CD4-positive, CD25-positive, alpha-beta regulatory T cell (primary cell): ENCODE data around the gene TRAK2. TPM values are rescaled to one million over a fixed set of nuclear protein-coding genes. Genes with fewer than 3 reads are reported as not detected.

Experiments used
- ATAC-seq, 2 donors: fragments of 150-1000 bp; cut with Tn5 transposase; one replicate each; pipeline ENCODE4 v1.10.0; 2021; ENCODE audit warnings: low read depth in 2 of 2, moderate number of reproducible peaks in 2 of 2, moderate library complexity in 1 of 2
- DNase-seq, 3 donors: peaks; one replicate each; pipeline versions ENCODE4 v3.0.0 to v3.0.0-alpha.2; 2012 to 2022; ENCODE audit warnings: mixed read lengths in 1 of 3
- H3K27ac ChIP-seq: one replicate; pipeline ENCODE4 v1.7.0; 2013; ENCODE audit warnings: mild to moderate bottlenecking, low read length; ENCODE audit not compliant: insufficient read depth, poor library complexity, severe bottlenecking
- H3K27me3 ChIP-seq: one replicate; pipeline ENCODE4 v1.7.0; 2013; ENCODE audit warnings: low read length; ENCODE audit not compliant: control insufficient read depth, insufficient read depth
- H3K36me3 ChIP-seq: one replicate; pipeline ENCODE4 v1.7.0; 2013; ENCODE audit warnings: mild to moderate bottlenecking, low read length, moderate library complexity; ENCODE audit not compliant: control insufficient read depth, insufficient read depth
- H3K4me1 ChIP-seq: 2 replicates; pipeline ENCODE4 v1.7.0; 2013; ENCODE audit warnings: mild to moderate bottlenecking, low read length; ENCODE audit not compliant: insufficient read depth, control insufficient read depth, poor library complexity, severe bottlenecking
- H3K4me3 ChIP-seq: one replicate; pipeline ENCODE4 v1.7.0; 2013; ENCODE audit warnings: low read depth, mild to moderate bottlenecking, low read length, moderate library complexity
- H3K9me3 ChIP-seq, 2 experiments: 1 replicate in 1 of 2; 2 replicates in 1 of 2; pipeline ENCODE4 v1.7.0; 2013; ENCODE audit warnings: low read length in 2 of 2, mild to moderate bottlenecking in 1 of 2, moderate library complexity in 1 of 2; ENCODE audit not compliant: control insufficient read depth in 2 of 2
- H3K27ac Mint-ChIP-seq, 3 donors: one replicate each; pipeline ENCODE4 v1.8.0; 2020 to 2022; ENCODE audit warnings: mild to moderate bottlenecking in 3 of 3, mixed read lengths in 3 of 3, moderate library complexity in 2 of 3
- H3K27me3 Mint-ChIP-seq: one replicate; pipeline ENCODE4 v1.8.0; 2022; ENCODE audit warnings: mild to moderate bottlenecking, mixed read lengths
- H3K36me3 Mint-ChIP-seq: one replicate; pipeline ENCODE4 v1.8.0; 2020; ENCODE audit warnings: mixed read lengths
- H3K4me1 Mint-ChIP-seq, 4 donors: one replicate each; pipeline ENCODE4 v1.8.0; 2020 to 2022; ENCODE audit warnings: mixed read lengths in 4 of 4, mild to moderate bottlenecking in 1 of 4
- H3K4me3 Mint-ChIP-seq, 4 donors: one replicate each; pipeline ENCODE4 v1.8.0; 2020 to 2022; ENCODE audit warnings: mild to moderate bottlenecking in 4 of 4, mixed read lengths in 4 of 4, moderate library complexity in 3 of 4
- H3K9me3 Mint-ChIP-seq, 7 donors: one replicate each; pipeline ENCODE4 v1.8.0; 2020 to 2022; ENCODE audit warnings: mixed read lengths in 7 of 7, mild to moderate bottlenecking in 3 of 7, moderate library complexity in 2 of 7
- polyA plus RNA-seq, 4 donors: library from polyadenylated mRNA; unstranded; fragments of 300-500 nt; fragmentation: Illumina TruSeq; gene quantifications; one replicate each; pipeline ENCODE4 v1.2.3, GENCODE V29; 2021
- total RNA-seq: library from RNA; stranded (reverse); gene quantifications from one replicate; pipeline ENCODE4 v1.2.3, GENCODE V29; 2022

TRAK2 gene
- total and polyA plus RNA-seq, 5 donors from 2014 or later: 53.0 to 66.5 (median 58.9) TPM

DNA sequence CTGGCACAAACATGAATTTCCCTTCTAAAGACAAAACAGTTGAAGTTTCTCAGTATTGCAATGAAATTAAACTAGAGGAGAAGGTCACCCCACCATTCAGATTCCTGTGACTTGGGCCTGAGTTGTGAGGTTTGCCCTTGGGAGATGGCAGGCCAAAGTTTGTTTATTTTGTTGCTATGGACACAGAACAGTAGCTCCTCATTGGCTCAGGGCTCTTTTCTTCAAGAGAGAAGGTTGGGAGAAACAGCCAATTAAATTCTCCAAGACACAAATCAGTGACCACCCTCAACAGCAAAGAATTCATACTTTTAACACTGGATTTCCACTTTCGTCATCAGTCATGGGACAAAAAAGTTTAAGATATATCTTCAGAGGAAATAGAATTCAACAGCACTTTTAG lies 94.0 kb downstream of the TRAK2 start, which contains the start of gene FLACC1:
Gene FLACC1 (minus strand): TSS at position 125 of the 400 bp plus-strand sequence. CDS start 5,941 bp downstream, outside the sequence.
- Histone ChIP-seq H3K4me1 (peaks cover 17% of the 10 kb centered on the region), H3K9me3 (no peaks in the 10 kb centered on the region), H3K36me3 (peaks cover 5% of the 10 kb centered on the region), H3K27me3 (no peaks in the 10 kb centered on the region), H3K4me3 (no peak within 1 kb of the TSS), H3K27ac (no peak within 1 kb of the TSS)
- Mint-ChIP-seq H3K36me3 (peaks cover 29% of the 10 kb centered on the region), H3K27ac (no peak within 1 kb of the TSS), H3K4me3 (no peak within 1 kb of the TSS), H3K27me3 (no peaks in the 10 kb centered on the region), H3K4me1 (peaks cover 18 to 22% (median 20%) of the 10 kb centered on the region in 4 donors), H3K9me3 (peaks cover 0 to 2% (median 0%) of the 10 kb centered on the region in 7 donors)
- no peak for DNase-seq
- ATAC-seq: no peak

- Histone ChIP-seq H3K9me3 (no peaks in the 10 kb centered on the region), H3K27ac (no peak overlapping the region), H3K27me3 (no peaks in the 10 kb centered on the region), H3K4me3 (no peak overlapping the region), H3K36me3 (peaks cover 6% of the 10 kb centered on the region), H3K4me1 (no peaks in the 10 kb centered on the region)
- Mint-ChIP-seq H3K4me1 (peaks cover 0 to 4% (median 0%) of the 10 kb centered on the region in 4 donors), H3K36me3 (peaks cover 19% of the 10 kb centered on the region), H3K27me3 (no peaks in the 10 kb centered on the region), H3K27ac (no peak overlapping the region), H3K9me3 (peaks cover 0 to 2% (median 0%) of the 10 kb centered on the region in 7 donors), H3K4me3 (no peak overlapping the region)
- DNase-seq (no peak), ATAC-seq (no peak)
Observed at GRCh38 chr2:201353116-201353515, 98.1 kb downstream of the TRAK2 start.

DNA sequence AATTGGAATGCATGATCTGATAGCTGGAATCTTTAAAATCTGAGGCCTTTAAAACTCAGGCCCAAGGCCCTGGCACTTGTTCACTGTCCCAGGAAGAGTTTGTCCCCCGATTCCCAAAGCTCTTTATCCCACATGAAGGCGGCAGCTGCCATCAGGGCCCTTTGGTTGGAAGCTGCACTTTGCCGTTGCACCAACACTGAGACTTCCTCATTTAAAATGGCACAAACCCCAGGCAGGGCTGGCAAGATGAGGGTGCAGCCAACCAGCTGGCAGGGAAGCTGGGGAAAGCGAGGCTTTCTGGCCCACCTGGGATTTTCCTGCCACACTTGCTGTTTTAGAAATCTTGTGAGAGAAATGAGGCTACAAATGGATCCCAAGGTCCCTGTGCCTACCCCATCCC lies 100.4 kb downstream of the TRAK2 start:
- Histone ChIP-seq H3K9me3 (no peaks in the 10 kb centered on the region), H3K27me3 (no peaks in the 10 kb centered on the region), H3K36me3 (peaks cover 6% of the 10 kb centered on the region), H3K4me1 (no peaks in the 10 kb centered on the region), H3K27ac (no peak overlapping the region), H3K4me3 (no peak overlapping the region)
- H3K27ac Mint-ChIP-seq: no peak overlapping the region
- H3K4me1 Mint-ChIP-seq: peaks cover 0 to 4% (median 0%) of the 10 kb centered on the region in 4 donors
- H3K4me3 Mint-ChIP-seq: no peak overlapping the region
- H3K9me3 Mint-ChIP-seq: peaks cover 0 to 2% (median 0%) of the 10 kb centered on the region in 7 donors
- H3K27me3 Mint-ChIP-seq: no peaks in the 10 kb centered on the region
- ATAC-seq (no peak), DNase-seq (no peak)
- H3K36me3 Mint-ChIP-seq: peaks cover 28% of the 10 kb centered on the region

- H3K36me3 ChIP-seq: peaks cover 6% of the 10 kb centered on the region
- H3K9me3 ChIP-seq: no peaks in the 10 kb centered on the region
- ATAC-seq: no peak
- DNase-seq: no peak
- no peak overlapping the region for H3K27ac Mint-ChIP-seq
- H3K27me3 Mint-ChIP-seq: no peaks in the 10 kb centered on the region
- H3K27me3 ChIP-seq: no peaks in the 10 kb centered on the region
- H3K4me3 Mint-ChIP-seq: no peak overlapping the region
- no peak overlapping the region for H3K4me3 ChIP-seq
- peaks cover 36% of the 10 kb centered on the region for H3K36me3 Mint-ChIP-seq
- no peak overlapping the region for H3K27ac ChIP-seq
- H3K9me3 Mint-ChIP-seq: peaks cover 0 to 2% (median 0%) of the 10 kb centered on the region in 7 donors
- peaks cover 3 to 6% (median 5%) of the 10 kb centered on the region in 4 donors for H3K4me1 Mint-ChIP-seq
- H3K4me1 ChIP-seq: no peaks in the 10 kb centered on the region
Observed at GRCh38 chr2:201349601-201350000, 101.7 kb downstream of the TRAK2 start.

- no peak overlapping the region for H3K4me3 Mint-ChIP-seq
- no peak overlapping the region for H3K27ac Mint-ChIP-seq
- Histone ChIP-seq H3K27ac (no peak overlapping the region), H3K9me3 (no peaks in the 10 kb centered on the region), H3K36me3 (peaks cover 8% of the 10 kb centered on the region), H3K4me1 (no peaks in the 10 kb centered on the region), H3K27me3 (no peaks in the 10 kb centered on the region), H3K4me3 (no peak overlapping the region)
- ATAC-seq (no peak), DNase-seq (no peak)
- H3K9me3 Mint-ChIP-seq: peaks cover 0 to 2% (median 0%) of the 10 kb centered on the region in 7 donors
- peaks cover 0 to 6% (median 5%) of the 10 kb centered on the region in 4 donors for H3K4me1 Mint-ChIP-seq
- no peaks in the 10 kb centered on the region for H3K27me3 Mint-ChIP-seq
- H3K36me3 Mint-ChIP-seq: peaks cover 37% of the 10 kb centered on the region
Observed at GRCh38 chr2:201348758-201349157, 102.5 kb downstream of the TRAK2 start.

GRCh38 chr2:201347138-201347537 lies 104.1 kb downstream of the TRAK2 start:
- Mint-ChIP-seq H3K9me3 (peaks cover 0 to 5% (median 0%) of the 10 kb centered on the region in 7 donors), H3K27me3 (no peaks in the 10 kb centered on the region), H3K4me3 (no peak overlapping the region), H3K4me1 (peaks cover 6 to 11% (median 9%) of the 10 kb centered on the region in 4 donors), H3K36me3 (peaks cover 54% of the 10 kb centered on the region), H3K27ac (peak overlapping the region in 1 of 3 donors; percentile 68)
- no peaks in the 10 kb centered on the region for H3K27me3 ChIP-seq
- H3K27ac ChIP-seq: no peak overlapping the region
- H3K4me1 ChIP-seq: no peaks in the 10 kb centered on the region
- peaks cover 12% of the 10 kb centered on the region for H3K36me3 ChIP-seq
- no peak overlapping the region for H3K4me3 ChIP-seq
- no peaks in the 10 kb centered on the region for H3K9me3 ChIP-seq
- ATAC-seq (no peak), DNase-seq (no peak)

DNA sequence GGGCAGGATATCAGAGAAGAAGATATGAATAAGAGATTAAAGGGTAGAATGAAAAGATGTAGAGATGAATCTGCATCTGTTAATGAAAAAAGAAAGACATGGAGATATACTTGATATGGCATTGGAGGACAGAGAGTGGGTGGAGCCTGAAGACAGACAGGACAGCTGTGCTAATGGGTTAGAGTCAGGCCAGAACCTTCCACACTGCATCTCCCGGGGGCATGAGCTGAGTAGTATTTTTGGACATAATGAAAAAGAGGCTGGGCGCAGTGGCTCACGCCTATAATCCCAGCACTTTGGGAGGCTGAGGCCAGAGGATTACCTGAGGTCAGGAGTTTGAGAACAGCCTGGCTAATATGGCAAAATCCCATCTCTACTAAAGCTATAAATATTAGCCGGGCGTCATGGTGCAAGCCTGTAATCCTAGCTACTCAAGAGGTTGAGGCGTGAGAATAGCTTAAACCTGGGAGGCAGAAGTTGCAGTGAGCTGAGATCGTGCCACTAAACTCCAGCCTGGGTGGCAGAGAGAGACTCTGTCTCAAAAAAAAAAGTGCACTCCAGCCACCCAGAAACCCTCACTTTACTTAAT lies 105.5 kb downstream of the TRAK2 start:
- H3K9me3 Mint-ChIP-seq: peaks cover 0 to 11% (median 0%) of the 10 kb centered on the region in 7 donors
- Histone ChIP-seq H3K27me3 (no peaks in the 10 kb centered on the region), H3K9me3 (peaks cover 0 to 2% of the 10 kb centered on the region in 2 experiments), H3K4me3 (no peak overlapping the region), H3K36me3 (peaks cover 12% of the 10 kb centered on the region), H3K4me1 (no peaks in the 10 kb centered on the region), H3K27ac (no peak overlapping the region)
- DNase-seq (no peak), ATAC-seq (no peak)
- peaks cover 11 to 20% (median 15%) of the 10 kb centered on the region in 4 donors for H3K4me1 Mint-ChIP-seq
- peak overlapping the region in 2 of 3 donors; percentile 8 to 31 for H3K27ac Mint-ChIP-seq
- H3K4me3 Mint-ChIP-seq: no peak overlapping the region
- no peaks in the 10 kb centered on the region for H3K27me3 Mint-ChIP-seq
- peaks cover 62% of the 10 kb centered on the region for H3K36me3 Mint-ChIP-seq
